Activated CD8-positive, alpha-beta memory T cell treated with anti-CD3 and anti-CD28 coated beads for 36 hours (primary cell): ENCODE measurements around the gene CADM2. TPM values are rescaled to one million over a fixed set of nuclear protein-coding genes. Genes with fewer than 3 reads are reported as not detected.

Experiments used
- CTCF ChIA-PET: fragments of 350-600 bp; sonication (Branson Sonifier 250); formaldehyde crosslinking; loops from one replicate; lab custom pipeline; 2021; ENCODE audit warnings: antibody characterized with exemption; lab: Charles Lee
- POLR2A ChIA-PET: fragments of 350-600 bp; sonication (Branson Sonifier 250); formaldehyde crosslinking; loops from one replicate; lab custom pipeline; 2021; ENCODE audit warnings: antibody characterized with exemption; lab: Charles Lee
- total RNA-seq, 2 experiments: library from RNA; stranded (reverse); gene quantifications; one replicate each; pipeline ENCODE4 v1.2.3, GENCODE V29; 2021

The CADM2 gene
- total RNA-seq, 2 experiments from 2014 or later = 0.25 to 0.53 TPM

DNA sequence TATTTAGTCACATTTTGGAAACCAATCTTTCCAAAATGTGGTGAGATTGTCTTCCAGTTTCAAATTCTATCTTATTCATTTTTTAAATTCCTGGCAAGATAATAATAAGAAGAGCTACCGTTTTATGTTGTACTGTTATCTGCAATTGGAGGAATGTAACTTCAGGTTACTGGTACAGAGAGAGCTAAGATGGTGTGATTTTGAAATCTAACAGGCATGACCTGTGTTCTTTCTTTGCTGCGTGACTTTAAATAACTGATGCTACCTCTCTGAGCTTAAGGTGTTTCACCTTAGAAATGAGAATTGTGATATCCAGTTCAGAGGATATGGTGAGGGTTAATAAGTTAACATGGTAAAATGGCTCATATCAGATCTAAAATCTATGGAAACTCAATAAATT is 21.7 kb downstream of the CADM2 start:
- ChIA-PET POLR2A (no interaction called here), CTCF (no interaction called here)

DNA sequence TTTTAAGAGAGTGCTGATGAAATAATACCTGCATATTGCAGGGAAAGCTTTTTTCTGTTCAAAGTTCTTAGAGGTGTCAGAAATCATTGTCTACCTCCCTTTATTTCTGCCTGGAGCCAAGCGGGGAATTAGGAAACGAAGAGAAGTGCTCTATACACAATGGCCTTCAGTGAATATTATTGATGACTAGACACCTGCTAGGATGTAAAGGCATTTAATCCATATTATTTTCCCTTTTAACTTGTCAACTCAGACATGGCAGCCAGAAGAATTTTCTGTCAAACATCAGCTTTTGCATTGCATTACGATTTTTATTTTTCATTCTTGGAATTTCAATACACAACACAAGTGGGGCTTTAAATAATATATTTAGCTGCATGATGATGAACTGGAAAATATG is 24.7 kb downstream of the CADM2 start:
- ChIA-PET CTCF (no interaction called here), POLR2A (no interaction called here)

- ChIA-PET CTCF (no interaction called here), POLR2A (no interaction called here)
Measured at GRCh38 chr3:84984429-84984828, 25.6 kb downstream of the CADM2 start.

DNA sequence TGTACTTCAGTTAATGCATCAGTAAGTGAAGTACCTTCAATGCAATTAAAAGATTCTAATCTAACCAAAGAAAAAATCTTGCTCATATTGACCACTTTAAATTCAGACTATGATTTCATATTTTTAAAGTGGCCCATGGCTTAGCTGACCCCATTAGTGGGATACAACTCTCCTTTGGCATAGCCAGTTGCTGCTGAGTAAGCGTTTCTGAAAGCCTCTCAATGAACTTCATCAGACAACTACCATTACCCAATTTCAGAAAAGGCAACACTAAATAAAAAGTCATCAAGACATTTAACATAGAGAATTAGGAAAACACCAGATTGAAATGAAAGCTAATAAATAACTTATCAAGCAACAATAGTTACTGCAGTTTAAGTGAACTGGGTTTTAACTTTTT is 27.0 kb downstream of the CADM2 start:
- ChIA-PET CTCF (no interaction called here), POLR2A (no interaction called here)

- ChIA-PET POLR2A (no interaction called here), CTCF (no interaction called here)
Measured at GRCh38 chr3:84987706-84988504, 29.1 kb downstream of the CADM2 start.

- ChIA-PET POLR2A (no interaction called here), CTCF (no interaction called here)
Measured at GRCh38 chr3:84989102-84989501, 30.3 kb downstream of the CADM2 start.

DNA sequence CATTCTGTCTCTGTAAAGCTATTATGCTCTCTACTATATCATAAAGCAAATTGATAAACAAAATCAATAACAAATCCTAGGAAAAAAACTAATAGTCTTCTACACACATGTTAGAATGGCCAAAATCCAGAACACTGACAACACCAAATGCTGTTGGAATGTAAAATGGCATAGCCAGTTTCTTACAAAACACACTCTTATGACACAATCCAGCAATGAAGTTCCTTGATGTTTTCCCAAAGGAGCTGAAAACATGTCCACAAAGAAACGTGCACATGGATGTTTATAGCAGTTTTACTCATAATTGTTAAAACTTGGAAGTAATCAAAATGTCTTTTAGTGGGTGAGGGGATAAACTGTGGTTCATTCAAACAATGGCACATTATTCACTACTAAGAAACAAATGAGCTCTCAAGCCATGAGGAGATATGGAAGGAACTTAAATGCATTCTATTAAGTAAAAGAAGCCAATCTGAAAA is 32.7 kb downstream of the CADM2 start:
- ChIA-PET POLR2A (no interaction called here), CTCF (no interaction called here)

DNA sequence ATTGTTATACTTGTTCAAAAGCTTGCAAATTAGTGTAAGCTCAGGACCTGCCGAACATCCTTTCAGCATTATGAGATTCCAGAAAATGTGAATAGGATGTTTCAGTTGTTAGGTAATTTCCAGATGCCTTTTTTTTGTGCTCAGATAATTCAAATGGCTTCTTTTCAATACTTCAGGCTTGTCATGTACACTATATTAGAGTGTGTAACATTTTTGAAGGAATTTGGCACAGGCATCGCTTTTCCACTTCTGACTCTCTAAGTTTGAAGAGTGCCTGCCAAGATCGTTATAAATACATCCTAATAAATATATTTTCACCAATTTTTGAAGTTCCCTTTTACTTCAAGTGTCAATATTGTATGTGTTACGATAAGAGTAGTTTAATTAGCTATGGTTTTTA is 35.2 kb downstream of the CADM2 start:
- ChIA-PET CTCF (no interaction called here), POLR2A (no interaction called here)

GRCh38 chr3:84998545-84998944 is 39.8 kb downstream of the CADM2 start:
- ChIA-PET POLR2A (no interaction called here), CTCF (no interaction called here)

GRCh38 chr3:85003479-85003878 is 44.7 kb downstream of the CADM2 start:
- POLR2A ChIA-PET = no interaction called here
- CTCF ChIA-PET = no interaction called here

- ChIA-PET POLR2A (no interaction called here), CTCF (no interaction called here)
Measured at GRCh38 chr3:85004147-85004546, 45.4 kb downstream of the CADM2 start.

DNA sequence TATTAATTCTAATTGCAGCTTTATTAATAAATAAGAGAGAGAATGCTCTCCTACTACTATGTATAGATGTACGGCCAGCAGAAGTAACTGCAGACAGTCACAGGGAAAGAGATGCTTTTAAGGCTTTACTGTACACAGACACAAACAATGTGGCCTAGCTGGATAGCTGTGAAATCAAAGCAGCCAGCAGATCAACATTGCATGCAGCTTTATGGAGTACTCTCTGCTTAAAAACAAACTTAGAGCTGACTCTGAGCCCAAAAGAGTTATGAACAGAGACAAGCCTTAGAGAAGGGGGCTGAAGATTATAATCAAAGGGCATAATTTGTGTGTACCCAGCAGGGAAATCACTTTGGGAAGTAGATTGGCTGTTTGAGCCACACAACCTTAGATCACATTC is 47.2 kb downstream of the CADM2 start:
- POLR2A ChIA-PET = no interaction called here
- CTCF ChIA-PET = no interaction called here

DNA sequence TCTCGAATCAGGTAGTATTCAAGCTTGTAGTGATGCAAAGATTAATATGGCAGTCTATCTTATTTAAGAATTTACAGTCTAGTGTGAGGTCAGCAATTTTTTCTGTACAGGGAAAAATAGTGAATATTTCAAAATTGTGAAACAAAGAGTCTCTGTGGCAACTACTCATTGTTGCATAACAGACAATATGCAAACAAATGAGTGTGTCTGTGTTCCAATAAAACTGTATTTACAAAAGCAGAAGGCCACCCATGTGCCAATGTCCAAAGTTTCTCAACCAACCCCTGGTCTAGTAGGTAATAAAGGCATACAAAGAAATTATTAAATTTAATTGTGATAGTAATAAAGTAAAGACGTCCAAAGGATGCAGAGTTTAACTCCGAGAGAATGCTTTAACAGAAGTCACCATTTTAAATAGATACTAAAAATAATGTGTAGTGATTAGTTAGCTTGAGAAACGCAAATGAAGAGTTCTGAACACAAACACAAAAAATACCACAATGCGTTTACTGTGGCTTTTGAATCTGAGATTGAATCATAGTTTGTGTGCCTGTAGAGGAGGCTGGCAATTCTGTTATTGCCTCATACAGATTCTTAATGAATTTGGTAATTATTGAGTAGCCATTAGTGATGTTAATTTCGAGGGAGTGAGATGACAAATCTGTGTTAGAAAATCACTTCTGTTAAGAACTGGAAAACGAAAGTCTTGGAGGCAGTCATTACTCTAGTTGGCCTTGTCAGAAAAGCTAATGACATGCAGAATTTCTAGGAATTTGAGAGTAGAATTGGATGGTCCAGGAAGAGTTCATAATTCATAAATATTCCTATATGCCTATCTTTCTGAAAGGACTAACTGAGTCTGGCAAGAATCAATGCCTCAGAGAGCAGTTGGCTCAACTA is 48.7 kb downstream of the CADM2 start:
- POLR2A ChIA-PET = no interaction called here
- CTCF ChIA-PET = no interaction called here

- CTCF ChIA-PET = no interaction called here
Measured at GRCh38 chr3:85020828-85021227, 62.0 kb downstream of the CADM2 start.

GRCh38 chr3:85030052-85030451 is 71.3 kb downstream of the CADM2 start:
- POLR2A ChIA-PET = no interaction called here
- CTCF ChIA-PET = no interaction called here

More at GRCh38 chr3:85020828-85021227, 62.0 kb downstream of the CADM2 start:
- POLR2A ChIA-PET = no interaction called here

DNA sequence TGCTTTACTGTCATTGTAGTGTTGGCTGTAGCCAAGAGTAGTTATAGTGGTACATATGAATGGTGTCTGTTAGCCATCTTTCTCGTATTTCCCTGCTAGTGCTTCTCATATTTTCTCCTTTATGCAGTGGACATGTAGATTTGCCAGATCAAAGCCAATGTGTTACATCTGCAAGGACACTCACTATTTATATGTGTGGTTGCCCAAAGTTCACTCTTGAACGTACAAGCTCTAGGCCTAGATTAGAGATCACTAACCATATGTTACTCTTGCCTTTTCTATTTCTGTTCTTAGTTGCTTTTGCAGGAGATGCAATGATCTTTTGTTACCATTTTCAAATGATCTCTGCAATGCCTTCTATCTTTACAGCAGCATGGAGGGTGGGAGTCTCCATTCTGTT is 78.4 kb downstream of the CADM2 start:
- CTCF ChIA-PET = no interaction called here
- POLR2A ChIA-PET = no interaction called here

GRCh38 chr3:85041001-85041400 is 82.2 kb downstream of the CADM2 start:
- ChIA-PET CTCF (no interaction called here), POLR2A (no interaction called here)

DNA sequence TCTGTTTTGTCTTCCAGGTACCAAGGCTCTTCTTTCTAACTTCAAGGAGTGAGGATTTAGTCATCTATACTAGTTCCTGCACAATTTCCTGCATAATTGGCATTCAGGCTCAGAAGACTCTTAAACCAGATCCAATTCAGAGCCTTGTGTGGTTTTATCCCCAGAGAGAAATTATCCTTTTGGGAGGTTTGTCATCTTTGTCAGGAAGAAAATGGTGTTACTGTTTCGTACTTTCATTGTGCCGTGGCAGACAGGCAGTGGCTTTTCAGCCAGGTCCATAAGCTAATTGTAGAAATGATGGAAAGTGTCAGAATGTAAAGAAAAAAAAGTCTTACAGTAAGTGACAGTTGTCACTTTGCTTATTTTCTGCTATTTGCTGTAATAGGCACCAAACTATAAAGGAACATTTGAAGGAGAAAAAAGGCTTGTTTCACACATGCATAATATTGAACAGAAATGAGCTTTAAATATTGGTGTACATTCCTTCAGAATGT is 82.8 kb downstream of the CADM2 start:
- CTCF ChIA-PET = no interaction called here

DNA sequence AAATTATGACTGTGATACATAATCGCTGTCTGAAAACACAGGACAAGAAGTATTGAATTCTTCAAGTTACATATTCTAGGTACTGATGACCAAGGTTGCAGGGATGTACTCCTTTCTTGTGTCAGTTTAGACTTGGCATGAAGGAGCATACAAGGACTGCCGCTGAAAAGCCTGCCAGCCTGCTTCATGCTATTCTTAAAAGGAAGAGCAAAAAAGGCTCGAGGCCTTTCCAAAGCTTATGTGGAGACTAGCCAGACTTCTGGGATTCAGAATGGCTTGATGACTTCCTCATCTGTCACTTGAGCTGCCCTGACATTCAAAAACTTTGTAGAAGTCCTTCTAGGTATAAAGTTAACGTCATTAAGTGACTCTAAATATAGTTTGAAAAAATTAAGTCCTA is 92.0 kb downstream of the CADM2 start:
- CTCF ChIA-PET = no interaction called here

More for the DNA sequence above, 82.8 kb downstream of the CADM2 start:
- POLR2A ChIA-PET = no interaction called here

DNA sequence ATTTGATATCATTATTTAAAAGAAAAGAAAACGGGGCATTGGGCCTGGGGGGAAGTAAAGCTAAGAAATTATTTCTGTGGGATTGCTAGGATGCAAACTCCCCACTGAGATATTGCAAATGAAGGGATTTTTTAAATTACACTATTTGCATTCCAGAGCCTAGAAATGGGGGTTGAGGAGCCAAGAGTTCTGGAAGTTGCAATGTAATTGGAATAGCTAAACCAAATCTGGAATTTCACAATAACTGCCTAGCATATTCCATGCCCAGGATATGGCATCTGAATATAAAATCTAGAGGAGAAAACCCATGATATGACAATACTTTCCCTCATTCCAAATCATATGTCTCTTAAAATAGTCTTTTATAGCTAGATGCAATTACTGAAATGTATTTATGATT is 93.0 kb downstream of the CADM2 start:
- CTCF ChIA-PET = no interaction called here
- POLR2A ChIA-PET = no interaction called here

More for the DNA sequence above, 92.0 kb downstream of the CADM2 start:
- POLR2A ChIA-PET = no interaction called here
